Neural crest cell (in vitro differentiated cells): ENCODE data around the gene ARPP21. TPM values are rescaled to one million over a fixed set of nuclear protein-coding genes. Genes with fewer than 3 reads are reported as not detected.

Experiments used
- DNase-seq: peaks from one replicate; pipeline ENCODE4 v3.0.0; 2021; ENCODE audit warnings: low read depth, mixed read lengths, low spot score
- H3K27ac Mint-ChIP-seq: one replicate; pipeline ENCODE4 v1.8.0; 2021; ENCODE audit warnings: mild to moderate bottlenecking, mixed read lengths; ENCODE audit not compliant: unreplicated experiment
- H3K27me3 Mint-ChIP-seq: 2 replicates; pipeline ENCODE4 v1.8.0; 2021; ENCODE audit warnings: low read depth, mild to moderate bottlenecking, mixed read lengths
- H3K36me3 Mint-ChIP-seq: 2 replicates; pipeline ENCODE4 v1.8.0; 2021; ENCODE audit warnings: low read depth, mild to moderate bottlenecking, mixed read lengths
- H3K4me1 Mint-ChIP-seq: 2 replicates; pipeline ENCODE4 v1.8.0; 2021; ENCODE audit warnings: mixed read lengths
- H3K4me3 Mint-ChIP-seq: one replicate; pipeline ENCODE4 v1.8.0; 2021; ENCODE audit warnings: mild to moderate bottlenecking, mixed read lengths
- H3K9me3 Mint-ChIP-seq: 2 replicates; pipeline ENCODE4 v1.8.0; 2021; ENCODE audit warnings: mixed read lengths
- total RNA-seq: library from RNA; stranded (reverse); gene quantifications from 2 replicates; pipeline ENCODE4 v1.2.1, GENCODE V29; 2021
- TF ChIP-seq, protein P1 (sequence below): fragments of 200-600 bp; sonication (generic); conservative IDR thresholded peaks from 2 replicates; pipeline ENCODE4 v1.5.0; 2021; ENCODE audit warnings: antibody characterized with exemption, mild to moderate bottlenecking

The ARPP21 gene
- total RNA-seq, 1 donor from 2014 or later: 0.12 TPM

DNA sequence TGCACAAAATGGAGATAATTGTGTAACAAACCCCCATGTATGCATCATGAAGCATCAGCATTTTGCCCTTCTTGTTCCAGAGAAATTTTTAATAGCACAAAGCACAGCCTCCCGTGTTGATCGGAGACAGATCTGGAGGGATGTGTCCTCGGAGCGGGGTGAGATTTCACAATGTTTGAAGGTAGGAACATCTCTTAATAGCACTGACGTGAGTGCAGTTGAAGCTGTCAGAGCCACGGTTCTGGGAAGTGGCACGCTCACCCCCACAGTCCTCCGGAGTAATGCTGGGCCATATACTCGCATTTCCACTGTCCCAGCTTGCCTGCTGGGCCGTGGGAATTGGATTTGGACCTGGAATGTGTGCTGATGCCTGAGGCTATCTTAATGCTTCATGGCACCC is 24.1 kb downstream of the ARPP21 start:
- TF ChIP-seq, protein P1, sequence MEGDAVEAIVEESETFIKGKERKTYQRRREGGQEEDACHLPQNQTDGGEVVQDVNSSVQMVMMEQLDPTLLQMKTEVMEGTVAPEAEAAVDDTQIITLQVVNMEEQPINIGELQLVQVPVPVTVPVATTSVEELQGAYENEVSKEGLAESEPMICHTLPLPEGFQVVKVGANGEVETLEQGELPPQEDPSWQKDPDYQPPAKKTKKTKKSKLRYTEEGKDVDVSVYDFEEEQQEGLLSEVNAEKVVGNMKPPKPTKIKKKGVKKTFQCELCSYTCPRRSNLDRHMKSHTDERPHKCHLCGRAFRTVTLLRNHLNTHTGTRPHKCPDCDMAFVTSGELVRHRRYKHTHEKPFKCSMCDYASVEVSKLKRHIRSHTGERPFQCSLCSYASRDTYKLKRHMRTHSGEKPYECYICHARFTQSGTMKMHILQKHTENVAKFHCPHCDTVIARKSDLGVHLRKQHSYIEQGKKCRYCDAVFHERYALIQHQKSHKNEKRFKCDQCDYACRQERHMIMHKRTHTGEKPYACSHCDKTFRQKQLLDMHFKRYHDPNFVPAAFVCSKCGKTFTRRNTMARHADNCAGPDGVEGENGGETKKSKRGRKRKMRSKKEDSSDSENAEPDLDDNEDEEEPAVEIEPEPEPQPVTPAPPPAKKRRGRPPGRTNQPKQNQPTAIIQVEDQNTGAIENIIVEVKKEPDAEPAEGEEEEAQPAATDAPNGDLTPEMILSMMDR: no peak
- DNase-seq: no peak
- H3K27me3 Mint-ChIP-seq: no peaks in the 10 kb centered on the region

DNA sequence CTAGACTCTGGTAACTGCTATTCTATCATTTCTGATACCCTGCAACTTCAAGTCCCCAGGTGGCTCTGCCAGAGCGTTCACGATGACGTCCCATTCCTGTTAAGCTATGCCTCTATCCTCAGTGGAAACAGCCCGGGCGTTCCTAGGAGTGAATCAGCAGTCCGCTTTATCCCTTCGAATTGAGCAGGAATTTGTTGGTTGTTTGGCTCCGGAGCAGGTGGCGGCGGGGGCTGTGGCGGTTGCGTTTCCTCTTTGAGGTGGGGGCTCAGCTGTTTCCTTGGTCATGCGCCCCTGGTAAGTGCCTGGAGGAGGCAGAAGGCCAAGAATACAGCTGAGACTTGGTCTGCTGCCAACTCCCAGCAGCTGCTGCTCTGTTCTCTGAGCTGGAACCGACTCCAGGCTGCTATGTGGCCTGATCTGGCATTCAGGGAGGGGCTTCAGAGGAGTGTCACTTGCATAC is 25.2 kb downstream of the ARPP21 start:
- no peaks in the 10 kb centered on the region for H3K9me3 Mint-ChIP-seq

More for the DNA sequence above, 24.1 kb downstream of the ARPP21 start:
- Mint-ChIP-seq H3K36me3 (no peaks in the 10 kb centered on the region), H3K9me3 (no peaks in the 10 kb centered on the region), H3K4me1 (no peaks in the 10 kb centered on the region), H3K27ac (no peak overlapping the region), H3K4me3 (no peak overlapping the region)

DNA sequence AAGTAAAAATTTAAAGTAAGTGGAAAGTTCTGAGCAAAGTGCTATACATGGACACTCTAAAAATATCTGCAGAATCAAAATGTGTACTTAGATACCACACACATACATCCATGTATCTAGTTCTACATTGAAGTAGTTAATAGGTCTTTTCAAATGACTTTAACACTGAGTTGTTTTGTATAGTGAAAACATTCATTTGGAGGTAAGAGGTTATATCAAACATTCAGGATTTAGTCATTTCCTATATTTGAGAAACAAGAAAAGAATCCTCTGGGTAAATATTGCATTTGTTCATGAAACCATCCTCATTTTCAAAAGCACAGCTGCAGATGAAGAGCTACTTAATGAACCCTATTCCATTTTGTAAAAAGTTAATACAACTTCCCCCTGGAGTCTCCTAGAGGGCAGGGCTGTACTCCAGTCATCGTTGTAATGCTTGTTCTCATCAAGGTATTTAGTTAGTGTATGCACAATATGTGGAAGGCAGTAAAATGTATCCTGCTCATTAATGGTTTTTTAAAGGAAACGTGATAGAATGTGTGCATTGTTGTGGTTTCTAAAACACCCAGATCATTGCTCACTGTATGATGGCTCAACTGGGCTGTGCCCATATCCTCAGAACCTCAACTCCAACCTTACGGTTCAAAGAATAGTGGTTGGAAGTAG is 26.2 kb downstream of the ARPP21 start:
- H3K27me3 Mint-ChIP-seq: peaks cover 3% of the 10 kb centered on the region
- no peaks in the 10 kb centered on the region for H3K9me3 Mint-ChIP-seq
- no peak overlapping the region for H3K4me3 Mint-ChIP-seq
- H3K4me1 Mint-ChIP-seq: no peaks in the 10 kb centered on the region
- H3K27ac Mint-ChIP-seq: no peak overlapping the region
- DNase-seq: no peak
- TF ChIP-seq, protein P1: no peak
- no peaks in the 10 kb centered on the region for H3K36me3 Mint-ChIP-seq

More for the DNA sequence above, 25.2 kb downstream of the ARPP21 start:
- TF ChIP-seq, protein P1: no peak
- no peak overlapping the region for H3K27ac Mint-ChIP-seq
- DNase-seq: no peak
- H3K27me3 Mint-ChIP-seq: peaks cover 2% of the 10 kb centered on the region
- no peaks in the 10 kb centered on the region for H3K36me3 Mint-ChIP-seq
- H3K4me1 Mint-ChIP-seq: no peaks in the 10 kb centered on the region
- H3K4me3 Mint-ChIP-seq: no peak overlapping the region

DNA sequence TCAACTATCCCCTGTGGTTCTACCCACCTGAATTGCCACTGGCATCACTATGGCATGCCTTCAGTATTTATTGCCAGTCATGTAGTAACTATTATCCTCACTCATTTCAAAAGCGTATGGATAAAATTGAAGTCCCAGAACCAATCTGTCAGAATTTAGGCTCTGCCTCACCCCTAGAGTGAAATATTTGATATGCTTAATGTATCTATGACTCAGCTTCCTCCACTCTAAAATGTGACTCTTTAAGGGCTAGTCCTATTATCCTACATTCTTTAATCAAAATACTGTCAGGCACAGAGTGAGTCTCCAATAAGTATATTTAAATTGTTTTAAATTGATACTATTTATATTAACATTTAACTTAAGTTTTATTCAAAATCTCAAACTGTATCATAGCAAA is 27.6 kb downstream of the ARPP21 start:
- DNase-seq: no peak
- TF ChIP-seq, protein P1: no peak
- H3K27ac Mint-ChIP-seq: no peak overlapping the region
- H3K27me3 Mint-ChIP-seq: peaks cover 3% of the 10 kb centered on the region
- no peak overlapping the region for H3K4me3 Mint-ChIP-seq
- no peaks in the 10 kb centered on the region for H3K4me1 Mint-ChIP-seq
- no peaks in the 10 kb centered on the region for H3K9me3 Mint-ChIP-seq
- H3K36me3 Mint-ChIP-seq: no peaks in the 10 kb centered on the region

DNA sequence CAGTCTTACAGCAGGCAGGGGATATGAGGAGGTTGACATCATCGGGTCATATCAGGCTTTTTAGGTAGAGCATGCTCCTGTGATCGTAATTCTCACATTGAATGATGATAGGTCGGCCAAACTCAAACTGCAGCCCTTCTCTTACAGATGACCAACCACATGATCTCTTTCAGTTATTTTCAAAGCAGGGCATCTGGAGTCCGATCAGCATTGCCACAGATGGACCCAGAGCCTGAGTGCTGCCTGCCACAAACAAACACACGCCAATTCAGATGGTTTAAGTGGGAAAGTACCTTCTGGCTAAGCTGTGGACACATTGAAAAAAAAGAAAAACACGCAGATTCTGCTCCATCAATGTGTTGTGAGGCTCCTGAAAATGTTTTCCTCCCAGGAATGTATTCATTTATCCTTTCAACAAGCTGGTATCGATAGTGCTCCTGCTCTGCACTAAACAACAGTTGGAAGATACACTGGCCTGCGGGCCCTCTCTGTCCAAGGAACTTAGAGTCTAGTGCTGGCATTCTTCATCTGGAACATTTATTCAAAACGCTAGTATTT is 31.2 kb downstream of the ARPP21 start:
- TF ChIP-seq, protein P1: no peak
- DNase-seq: no peak
- Mint-ChIP-seq H3K4me1 (no peaks in the 10 kb centered on the region), H3K9me3 (no peaks in the 10 kb centered on the region), H3K4me3 (no peak overlapping the region), H3K27ac (no peak overlapping the region), H3K27me3 (peaks cover 3% of the 10 kb centered on the region), H3K36me3 (no peaks in the 10 kb centered on the region)
